ENCODE measurements around the gene SON.

SON gene

DNA sequence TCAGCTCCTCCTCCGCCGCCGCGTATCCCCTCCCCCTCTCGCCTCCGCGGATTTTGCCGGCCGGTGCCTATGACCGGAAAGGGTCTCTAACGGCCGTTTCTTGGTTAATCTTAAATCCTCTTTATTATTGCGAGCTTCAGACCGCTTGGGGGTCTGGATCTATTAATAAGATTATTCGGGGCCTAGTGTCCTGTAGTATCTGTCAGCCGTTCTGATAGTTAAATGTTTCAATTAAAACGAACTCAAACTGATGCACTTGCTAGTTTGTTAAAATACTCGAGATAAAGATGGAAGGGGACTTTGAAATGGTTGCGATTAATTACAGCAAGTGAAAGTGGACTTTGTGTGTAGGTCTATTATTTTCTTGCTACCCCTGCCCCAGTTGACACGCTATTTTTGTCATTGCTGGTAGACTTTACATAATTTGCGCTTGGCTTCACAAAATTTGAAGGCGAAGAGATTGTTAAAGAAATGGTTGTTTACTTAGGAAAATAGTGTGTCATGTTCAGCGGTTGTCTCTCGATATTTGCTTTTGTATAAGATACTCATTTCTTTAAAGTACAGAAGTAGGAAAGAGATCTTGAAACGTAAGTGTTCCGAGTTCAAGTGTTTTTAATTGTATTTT is 779 bp downstream of the SON start:
- FAIRE-seq, result no peak

DNA sequence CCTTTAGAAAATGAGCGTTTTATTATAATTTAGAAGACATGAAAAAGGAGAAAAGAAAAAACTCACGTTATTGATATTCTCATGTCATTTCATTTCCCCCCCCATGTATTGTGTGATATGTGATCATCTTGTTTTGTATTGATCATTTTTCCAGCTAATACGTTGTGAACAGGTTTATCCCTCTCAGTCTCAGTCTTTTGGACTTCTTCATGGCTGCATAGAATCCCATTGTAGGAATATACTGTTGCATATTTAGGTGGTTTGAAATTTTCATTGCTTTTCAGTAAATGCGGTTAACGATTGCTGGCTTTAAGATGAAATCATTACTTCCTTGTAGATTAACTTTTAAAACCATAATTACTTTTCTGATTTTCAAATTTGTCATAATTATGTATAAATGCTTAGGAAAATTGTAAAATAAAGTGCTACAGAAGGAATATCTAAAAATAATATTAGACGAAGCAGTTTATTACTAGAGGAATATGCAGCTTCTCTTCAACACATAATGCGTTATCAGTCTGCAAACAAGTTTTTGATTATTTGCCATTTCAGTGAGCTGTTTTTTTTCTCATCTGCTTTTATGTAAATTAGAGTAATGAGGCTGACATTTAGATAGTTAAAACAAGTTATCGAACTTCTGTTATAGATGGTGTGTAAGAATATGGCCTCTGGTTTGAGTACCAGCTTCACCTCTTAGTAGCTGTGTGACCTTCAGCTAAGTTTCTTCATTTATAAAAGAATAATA is 1.8 kb downstream of the SON start:
- no peak for FAIRE-seq

DNA sequence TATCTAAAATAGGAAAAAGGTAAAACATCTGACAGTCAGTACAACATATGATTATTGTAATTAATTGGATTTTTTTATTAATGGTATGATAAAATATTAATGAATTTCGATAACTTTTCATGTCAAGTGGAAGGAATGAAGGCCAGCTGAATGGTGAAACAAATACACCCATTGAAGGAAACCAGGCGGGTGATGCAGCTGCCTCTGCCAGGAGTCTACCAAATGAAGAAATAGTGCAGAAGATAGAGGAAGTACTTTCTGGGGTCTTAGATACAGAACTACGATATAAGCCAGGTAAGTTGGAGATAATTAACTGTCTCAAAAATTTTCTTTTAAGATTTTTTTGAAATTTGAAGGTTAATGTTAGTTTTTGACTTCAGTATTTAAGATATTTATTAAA is 3.2 kb downstream of the SON start:
- FAIRE-seq, result no peak

DNA sequence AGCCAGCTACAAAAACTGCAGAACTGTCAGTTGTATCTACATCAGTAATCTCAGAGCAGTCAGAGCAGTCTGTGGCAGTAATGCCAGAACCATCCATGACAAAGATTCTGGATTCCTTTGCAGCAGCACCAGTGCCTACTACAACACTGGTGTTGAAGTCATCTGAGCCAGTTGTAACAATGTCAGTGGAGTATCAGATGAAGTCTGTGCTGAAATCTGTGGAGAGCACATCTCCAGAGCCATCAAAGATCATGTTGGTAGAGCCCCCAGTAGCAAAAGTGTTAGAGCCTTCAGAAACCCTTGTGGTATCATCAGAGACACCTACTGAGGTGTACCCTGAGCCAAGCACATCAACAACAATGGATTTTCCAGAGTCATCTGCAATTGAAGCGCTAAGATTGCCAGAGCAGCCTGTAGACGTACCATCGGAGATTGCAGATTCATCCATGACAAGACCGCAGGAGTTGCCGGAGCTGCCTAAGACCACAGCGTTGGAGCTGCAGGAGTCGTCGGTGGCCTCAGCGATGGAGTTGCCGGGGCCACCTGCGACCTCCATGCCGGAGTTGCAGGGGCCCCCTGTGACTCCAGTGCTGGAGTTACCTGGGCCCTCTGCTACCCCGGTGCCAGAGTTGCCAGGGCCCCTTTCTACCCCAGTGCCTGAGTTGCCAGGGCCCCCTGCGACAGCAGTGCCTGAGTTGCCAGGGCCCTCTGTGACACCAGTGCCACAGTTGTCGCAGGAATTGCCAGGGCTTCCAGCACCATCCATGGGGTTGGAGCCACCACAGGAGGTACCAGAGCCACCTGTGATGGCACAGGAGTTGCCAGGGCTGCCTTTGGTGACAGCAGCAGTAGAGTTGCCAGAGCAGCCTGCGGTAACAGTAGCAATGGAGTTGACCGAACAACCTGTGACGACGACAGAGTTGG is 7.3 kb downstream of the SON start:
- no peak for FAIRE-seq

DNA sequence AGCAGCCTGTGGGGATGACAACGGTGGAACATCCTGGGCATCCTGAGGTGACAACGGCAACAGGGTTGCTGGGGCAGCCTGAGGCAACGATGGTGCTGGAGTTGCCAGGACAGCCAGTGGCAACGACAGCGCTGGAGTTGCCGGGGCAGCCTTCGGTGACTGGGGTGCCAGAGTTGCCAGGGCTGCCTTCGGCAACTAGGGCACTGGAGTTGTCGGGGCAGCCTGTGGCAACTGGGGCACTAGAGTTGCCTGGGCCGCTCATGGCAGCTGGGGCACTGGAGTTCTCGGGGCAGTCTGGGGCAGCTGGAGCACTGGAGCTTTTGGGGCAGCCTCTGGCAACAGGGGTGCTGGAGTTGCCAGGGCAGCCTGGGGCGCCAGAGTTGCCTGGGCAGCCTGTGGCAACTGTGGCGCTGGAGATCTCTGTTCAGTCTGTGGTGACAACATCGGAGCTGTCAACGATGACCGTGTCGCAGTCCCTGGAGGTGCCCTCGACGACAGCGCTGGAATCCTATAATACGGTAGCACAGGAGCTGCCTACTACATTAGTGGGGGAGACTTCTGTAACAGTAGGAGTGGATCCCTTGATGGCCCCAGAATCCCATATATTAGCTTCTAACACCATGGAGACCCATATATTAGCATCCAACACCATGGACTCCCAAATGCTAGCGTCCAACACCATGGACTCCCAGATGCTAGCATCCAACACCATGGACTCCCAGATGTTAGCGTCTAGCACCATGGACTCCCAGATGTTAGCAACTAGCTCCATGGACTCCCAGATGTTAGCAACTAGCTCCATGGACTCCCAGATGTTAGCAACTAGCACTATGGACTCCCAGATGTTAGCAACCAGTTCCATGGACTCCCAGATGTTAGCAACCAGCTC is 8.2 kb downstream of the SON start:
- FAIRE-seq, result no peak

DNA sequence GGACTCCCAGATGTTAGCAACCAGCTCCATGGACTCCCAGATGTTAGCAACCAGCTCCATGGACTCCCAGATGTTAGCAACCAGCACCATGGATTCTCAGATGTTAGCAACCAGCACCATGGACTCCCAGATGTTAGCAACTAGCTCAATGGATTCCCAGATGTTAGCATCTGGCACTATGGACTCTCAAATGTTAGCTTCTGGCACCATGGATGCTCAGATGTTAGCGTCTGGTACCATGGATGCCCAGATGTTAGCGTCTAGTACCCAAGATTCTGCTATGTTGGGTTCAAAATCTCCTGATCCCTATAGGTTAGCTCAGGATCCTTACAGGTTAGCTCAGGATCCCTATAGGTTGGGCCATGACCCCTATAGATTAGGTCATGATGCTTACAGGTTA is 8.8 kb downstream of the SON start:
- FAIRE-seq, result no peak

DNA sequence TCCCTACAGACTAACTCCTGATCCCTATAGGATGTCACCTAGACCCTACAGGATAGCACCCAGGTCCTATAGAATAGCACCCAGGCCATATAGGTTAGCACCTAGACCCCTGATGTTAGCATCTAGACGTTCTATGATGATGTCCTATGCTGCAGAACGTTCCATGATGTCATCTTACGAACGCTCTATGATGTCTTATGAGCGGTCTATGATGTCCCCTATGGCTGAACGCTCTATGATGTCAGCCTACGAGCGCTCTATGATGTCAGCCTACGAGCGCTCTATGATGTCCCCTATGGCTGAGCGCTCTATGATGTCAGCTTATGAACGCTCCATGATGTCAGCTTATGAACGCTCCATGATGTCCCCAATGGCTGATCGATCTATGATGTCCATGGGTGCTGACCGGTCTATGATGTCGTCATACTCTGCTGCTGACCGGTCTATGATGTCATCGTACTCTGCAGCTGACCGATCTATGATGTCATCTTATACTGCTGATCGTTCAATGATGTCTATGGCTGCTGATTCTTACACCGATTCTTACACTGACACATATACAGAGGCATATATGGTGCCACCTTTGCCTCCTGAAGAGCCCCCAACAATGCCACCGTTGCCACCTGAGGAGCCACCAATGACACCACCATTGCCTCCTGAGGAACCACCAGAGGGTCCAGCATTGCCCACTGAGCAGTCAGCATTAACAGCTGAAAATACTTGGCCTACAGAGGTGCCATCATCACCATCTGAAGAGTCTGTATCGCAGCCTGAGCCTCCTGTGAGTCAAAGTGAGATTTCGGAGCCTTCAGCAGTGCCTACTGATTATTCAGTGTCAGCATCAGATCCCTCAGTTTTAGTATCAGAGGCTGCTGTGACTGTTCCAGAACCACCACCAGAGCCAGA is 9.5 kb downstream of the SON start:
- no peak for FAIRE-seq

DNA sequence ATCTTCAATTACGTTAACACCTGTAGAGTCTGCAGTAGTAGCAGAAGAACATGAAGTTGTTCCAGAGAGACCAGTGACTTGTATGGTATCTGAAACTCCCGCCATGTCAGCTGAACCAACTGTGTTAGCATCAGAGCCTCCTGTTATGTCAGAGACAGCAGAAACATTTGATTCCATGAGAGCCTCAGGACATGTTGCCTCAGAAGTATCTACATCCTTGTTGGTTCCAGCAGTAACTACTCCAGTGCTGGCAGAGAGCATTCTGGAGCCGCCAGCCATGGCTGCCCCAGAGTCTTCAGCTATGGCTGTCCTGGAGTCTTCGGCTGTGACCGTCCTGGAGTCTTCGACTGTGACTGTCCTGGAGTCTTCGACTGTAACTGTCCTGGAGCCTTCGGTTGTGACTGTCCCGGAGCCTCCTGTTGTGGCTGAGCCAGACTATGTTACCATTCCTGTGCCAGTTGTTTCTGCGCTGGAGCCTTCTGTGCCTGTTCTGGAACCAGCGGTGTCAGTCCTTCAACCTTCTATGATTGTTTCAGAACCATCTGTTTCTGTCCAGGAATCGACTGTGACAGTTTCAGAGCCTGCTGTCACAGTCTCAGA is 10.3 kb downstream of the SON start:
- FAIRE-seq, result no peak

DNA sequence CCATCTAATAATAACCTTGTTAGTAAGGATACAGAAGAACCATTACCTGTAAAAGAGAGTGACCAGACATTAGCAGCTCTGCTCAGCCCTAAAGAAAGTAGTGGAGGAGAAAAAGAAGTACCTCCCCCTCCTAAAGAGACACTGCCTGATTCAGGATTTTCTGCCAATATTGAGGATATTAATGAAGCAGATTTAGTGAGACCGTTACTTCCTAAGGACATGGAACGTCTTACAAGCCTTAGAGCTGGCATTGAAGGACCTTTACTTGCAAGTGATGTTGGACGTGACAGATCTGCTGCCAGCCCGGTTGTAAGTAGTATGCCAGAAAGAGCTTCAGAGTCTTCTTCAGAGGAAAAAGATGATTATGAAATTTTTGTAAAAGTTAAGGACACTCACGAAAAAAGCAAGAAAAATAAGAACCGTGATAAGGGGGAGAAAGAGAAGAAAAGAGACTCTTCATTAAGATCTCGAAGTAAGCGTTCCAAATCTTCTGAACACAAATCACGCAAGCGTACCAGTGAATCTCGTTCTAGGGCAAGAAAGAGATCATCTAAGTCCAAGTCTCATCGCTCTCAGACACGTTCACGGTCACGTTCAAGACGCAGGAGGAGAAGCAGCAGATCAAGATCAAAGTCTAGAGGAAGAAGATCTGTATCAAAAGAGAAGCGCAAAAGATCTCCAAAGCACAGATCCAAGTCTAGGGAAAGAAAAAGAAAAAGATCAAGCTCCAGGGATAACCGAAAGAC is 11.6 kb downstream of the SON start:
- FAIRE-seq, result no peak

DNA sequence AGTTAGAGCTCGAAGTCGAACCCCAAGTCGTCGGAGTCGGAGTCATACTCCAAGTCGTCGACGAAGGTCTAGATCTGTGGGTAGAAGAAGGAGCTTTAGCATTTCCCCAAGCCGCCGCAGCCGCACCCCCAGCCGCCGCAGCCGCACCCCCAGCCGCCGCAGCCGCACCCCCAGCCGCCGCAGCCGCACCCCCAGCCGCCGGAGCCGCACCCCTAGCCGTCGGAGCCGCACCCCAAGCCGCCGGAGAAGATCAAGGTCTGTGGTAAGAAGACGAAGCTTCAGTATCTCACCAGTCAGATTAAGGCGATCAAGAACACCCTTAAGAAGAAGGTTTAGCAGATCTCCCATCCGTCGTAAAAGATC is 12.1 kb downstream of the SON start:
- no peak for FAIRE-seq

DNA sequence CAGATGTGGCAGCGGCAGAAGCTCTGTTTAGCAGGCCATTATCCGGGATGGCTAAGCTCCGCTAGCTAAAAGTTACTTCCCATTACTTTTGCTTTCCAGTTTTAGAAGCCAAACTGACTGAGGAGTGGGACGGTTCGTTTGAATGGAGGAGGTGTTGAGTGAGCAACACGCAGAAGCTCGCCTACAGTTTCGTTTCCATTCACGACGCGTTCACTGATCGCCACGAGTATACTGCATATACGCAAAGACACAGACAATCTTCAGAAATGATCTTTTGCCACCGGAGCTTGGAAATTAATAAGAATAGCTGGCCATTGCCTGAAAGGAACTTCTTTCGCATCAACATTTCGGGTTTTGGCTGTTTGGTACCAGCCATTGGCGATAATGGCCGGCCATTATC is 14.6 kb downstream of the SON start:
- FAIRE-seq, result no peak

DNA sequence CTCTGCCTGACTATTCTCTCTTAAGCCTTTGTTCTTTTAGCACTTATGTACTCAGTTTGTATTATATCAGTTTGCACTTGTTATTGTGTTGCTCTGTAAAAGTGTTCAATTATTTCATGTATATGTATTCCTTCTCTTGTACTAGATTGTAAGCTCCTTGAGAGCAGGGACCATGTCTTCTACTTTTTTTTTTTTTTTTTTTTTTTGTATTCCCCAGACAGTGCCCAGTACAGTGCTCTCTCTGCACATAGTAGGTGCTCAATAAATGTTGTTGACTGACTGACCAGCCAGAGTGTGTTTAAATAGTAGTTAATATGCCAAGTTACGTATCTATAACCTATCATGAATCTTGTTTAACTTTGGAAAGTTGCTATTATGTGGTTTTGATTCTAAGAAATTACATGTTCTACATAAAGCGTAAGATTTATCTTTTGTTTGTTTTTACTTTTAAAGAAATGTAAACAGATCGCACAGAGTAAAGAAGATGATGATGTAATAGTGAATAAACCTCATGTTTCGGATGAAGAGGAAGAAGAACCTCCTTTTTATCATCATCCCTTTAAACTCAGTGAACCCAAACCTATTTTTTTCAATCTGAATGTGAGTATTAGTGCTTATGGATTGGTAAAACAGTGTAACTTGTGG is 16.1 kb downstream of the SON start:
- no peak for FAIRE-seq

DNA sequence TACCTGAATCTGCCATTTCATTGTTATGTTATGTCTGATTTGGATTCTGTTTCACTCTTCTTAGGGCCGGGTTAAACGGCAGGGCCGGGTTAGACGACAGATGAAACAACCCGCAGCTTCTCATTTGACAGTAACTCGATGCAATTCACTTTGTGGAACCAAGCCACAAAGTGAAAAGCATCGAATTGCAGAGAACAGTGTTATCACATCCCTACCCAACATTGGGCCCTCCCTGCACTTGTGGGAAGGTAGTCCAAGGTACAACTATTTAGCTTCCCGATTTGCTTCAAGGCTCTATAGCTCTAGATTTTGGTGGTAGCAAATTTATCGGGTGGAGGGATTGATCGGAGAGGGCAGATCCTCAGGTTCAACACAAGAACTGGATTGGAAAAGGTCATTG is 17.0 kb downstream of the SON start:
- FAIRE-seq, result no peak

DNA sequence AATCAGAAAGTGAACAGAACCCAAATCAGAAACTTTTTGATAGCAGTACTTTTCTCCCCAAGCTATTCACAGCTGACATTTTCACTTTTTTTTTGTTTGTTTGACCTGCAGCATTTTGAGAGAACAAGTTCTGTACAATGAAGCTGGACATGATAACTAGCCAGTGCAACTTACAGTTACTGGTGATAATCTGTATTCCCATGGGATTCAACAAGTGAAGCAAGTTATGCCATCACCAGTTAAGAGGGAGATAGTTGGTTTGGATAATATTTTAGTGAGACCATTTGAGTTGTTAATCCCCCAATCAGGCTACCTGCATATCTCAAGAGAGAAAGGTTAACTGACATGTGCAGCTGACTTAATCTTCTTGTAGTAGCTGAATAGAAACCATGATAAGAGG is 18.1 kb downstream of the SON start:
- FAIRE-seq, result no peak

DNA sequence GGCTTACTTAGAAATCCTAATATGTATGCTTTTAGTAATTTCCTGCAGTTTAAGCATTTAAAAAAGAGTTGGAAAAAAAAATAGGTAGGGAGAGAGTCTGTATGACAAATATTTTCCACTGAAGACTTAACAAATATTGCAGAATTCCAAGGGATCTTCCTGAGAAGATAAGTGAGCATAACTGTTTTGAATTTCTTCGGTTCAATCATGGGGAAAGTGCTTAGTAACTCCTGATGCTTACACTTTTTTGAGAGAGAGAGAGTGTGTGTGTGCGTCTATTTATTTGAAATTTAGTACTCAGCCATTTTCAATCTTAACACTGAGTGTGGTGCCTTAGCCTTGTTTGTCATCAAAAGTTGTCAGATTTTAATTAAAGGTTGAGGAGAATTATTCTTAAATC is 18.5 kb downstream of the SON start:
- no peak for FAIRE-seq

DNA sequence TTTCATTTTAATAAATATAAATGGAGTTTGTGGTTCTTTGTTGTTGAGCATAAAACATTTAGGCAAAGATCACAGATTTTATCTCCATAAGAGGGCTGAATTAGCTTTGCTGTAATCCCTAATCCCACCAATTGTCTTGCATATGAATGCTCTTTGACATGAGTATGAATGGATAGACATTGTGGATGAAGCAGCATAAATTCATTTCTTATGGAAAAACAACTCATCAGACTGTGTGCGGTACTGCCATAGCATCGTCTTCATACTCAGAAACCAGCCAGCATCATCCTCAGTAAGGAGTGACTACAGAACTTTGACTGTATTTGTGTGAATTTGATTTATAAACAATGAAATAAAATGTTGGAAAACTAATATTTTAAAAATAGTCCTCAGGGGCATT is 19.6 kb downstream of the SON start:
- no peak for FAIRE-seq

DNA sequence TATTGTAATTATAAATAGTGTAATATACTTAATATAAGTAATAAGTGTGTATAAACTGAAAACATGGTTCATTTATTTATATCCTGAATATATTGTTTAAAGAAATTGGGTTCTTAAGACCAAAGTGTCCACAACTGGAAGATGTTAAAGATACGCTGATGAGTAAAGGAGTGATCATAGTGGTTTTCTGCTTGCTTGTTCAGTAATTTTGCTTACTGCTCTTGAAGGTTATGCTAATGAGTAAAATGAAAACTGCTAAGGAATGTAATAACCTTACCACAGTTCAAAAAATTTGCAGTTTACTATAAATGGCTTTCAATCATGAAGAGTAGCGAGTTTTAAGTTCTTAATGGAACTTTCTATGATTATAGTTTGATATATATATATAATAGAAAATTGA is 23.7 kb downstream of the SON start:
- FAIRE-seq, result no peak

DNA sequence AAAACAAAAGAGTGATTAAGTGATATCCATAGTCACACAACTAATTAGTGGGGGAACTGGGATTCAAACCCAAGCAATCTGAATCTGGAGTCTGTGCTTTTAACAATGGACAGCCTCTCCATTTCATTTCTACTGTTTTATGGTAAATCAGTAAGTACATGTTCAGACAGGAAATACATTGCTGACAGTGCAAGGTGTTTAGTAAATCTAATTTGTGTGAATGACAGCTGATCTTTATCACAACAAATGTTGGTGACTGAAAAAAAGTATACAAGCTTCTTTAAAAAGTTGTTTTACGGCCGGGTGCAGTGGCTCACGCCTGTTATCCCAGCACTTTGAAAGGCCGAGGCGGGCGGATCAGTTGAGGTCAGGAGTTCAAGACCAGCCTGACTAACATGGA is 25.1 kb downstream of the SON start:
- FAIRE-seq, result no peak

DNA sequence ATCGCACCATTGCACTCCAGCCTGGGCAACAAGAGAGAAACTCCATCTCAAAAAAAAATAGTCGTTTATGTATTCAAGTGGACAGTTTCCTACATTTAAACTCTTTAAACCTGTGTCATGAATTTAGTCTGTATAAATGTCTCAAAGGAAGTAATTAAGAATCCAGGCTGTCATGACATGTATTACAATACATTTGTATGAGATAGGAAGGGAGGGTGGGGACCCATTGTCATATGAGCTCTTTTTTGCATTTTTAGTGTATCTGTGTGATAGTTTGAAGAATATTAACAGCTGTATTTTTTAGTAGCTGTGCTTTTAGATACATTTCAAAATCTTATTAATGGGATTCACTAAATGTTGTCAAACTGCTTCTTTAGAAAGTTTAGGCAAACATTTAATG is 25.6 kb downstream of the SON start:
- FAIRE-seq, result no peak

DNA sequence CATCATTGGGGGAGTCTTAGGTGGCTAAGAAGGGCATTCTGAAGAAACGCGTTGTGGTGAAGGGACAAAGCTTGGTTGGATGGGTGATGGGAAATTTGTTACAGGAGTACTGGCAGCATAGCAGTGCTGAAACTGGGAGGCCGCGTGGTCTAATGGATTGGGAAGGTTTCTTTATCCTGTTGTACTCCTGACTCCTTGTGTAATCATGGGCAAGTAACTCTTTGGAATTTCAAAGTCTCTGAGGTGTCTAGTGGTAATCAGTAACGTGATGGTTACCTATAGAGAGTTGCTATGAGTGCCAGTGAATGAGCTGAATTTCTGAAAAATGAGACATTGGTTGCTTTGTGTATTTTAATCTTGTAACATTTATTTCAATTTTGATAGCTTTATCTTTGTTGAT is 27.2 kb downstream of the SON start:
- no peak for FAIRE-seq

Measured in TTC549 (cell line).